Measurements from ENCODE around the gene SLC29A2.
A peak's percentile ranks its signal among the peaks of the same experiment; 100 is the strongest.
"Not testable (repeated sequence)": the region's sequence is repeated elsewhere in the genome, so short reads cannot be mapped to it uniquely, and the experiment has no call there.

Gene SLC29A2

DNA sequence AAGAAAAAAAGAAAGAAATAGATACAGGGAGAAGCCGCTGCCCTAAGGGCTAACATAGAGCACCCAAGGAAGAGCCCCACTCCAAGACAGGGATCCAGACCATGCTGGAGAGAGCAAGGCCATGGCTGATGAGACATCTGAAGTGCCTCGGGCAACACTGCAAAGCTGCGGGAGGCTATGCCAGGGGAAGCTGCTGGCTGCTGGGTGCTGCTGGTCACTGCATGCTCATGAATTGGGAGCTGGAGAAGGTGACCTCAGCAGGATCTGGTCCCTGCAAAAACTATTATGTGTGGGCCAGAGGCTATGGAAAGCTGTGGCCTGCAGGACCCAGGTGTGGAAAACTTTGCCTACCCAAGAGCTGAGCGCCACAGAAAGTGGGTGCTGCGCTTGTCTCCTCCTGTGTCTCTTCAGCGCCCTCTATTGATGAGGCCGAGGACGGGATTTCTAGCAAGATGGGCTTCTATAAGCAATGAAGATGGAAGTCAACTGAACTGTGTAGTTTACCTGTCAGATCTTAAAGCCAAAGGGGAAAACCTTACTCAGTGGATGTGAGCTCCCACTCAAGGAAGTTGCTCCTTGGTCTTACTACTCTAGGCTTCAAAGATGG, 17.3 kb upstream of the SLC29A2 start:
- no peak overlapping the region for H3K4me3 ChIP-seq (ENCODE audit: control insufficient read depth, low read depth, low read length)
- TF ChIP-seq, protein P1, sequence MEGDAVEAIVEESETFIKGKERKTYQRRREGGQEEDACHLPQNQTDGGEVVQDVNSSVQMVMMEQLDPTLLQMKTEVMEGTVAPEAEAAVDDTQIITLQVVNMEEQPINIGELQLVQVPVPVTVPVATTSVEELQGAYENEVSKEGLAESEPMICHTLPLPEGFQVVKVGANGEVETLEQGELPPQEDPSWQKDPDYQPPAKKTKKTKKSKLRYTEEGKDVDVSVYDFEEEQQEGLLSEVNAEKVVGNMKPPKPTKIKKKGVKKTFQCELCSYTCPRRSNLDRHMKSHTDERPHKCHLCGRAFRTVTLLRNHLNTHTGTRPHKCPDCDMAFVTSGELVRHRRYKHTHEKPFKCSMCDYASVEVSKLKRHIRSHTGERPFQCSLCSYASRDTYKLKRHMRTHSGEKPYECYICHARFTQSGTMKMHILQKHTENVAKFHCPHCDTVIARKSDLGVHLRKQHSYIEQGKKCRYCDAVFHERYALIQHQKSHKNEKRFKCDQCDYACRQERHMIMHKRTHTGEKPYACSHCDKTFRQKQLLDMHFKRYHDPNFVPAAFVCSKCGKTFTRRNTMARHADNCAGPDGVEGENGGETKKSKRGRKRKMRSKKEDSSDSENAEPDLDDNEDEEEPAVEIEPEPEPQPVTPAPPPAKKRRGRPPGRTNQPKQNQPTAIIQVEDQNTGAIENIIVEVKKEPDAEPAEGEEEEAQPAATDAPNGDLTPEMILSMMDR (IDR thresholded peaks at IDR 0.05; ENCODE audit: control insufficient read depth, insufficient read depth, low read depth, low read length, missing control alignments): peak; percentile 88
- no peak for DNase-seq (ENCODE audit: low read depth)

DNA sequence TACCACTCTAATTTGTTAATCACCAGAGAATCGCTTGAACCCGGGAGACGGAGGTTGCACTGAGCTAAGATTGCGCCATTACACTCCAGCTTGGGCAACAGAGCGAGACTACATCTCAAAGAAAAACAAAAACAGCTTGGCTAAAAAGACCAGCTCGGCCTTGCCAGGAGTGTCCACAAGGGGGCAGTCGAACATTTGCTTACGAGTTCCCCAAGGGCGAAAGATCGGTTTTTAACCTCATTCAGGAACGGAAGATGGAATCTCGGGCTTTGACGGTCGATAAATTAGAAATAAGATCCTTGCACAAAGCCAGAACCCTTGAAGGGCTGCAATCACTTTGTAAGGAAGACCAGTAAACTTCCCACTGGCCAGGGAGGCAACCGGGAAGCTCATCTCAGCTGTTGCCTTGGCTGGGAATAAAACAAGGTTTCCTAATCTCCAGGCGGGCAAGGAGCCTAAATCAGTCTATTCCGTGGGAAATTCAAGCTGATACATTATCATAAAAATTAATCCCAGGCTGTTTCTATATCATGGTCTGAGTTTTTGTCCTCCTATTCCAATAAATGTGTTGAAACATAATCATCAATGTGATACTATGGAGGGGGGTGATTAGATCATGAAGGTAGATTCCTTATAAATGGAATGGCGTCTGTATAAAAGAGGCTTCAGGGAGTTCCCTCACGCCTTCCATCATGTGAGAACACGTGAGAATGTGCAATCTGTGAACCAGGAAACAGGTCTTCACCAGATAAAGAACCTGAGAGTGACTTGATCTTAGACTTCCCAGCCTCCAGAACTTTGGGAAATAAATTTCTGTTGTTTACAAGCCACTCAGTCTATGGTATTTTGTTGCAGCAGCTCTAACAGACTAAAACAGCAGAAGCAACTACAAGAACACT, 14.9 kb upstream of the SLC29A2 start:
- H3K4me3 ChIP-seq (ENCODE audit: control insufficient read depth, low read depth, low read length): peak overlapping the region; percentile 6
- TF ChIP-seq, protein P1 (IDR thresholded peaks at IDR 0.05; ENCODE audit: control insufficient read depth, insufficient read depth, low read depth, low read length, missing control alignments): peak; percentile 94
- peak; percentile 66 for DNase-seq (ENCODE audit: low read depth)

DNA sequence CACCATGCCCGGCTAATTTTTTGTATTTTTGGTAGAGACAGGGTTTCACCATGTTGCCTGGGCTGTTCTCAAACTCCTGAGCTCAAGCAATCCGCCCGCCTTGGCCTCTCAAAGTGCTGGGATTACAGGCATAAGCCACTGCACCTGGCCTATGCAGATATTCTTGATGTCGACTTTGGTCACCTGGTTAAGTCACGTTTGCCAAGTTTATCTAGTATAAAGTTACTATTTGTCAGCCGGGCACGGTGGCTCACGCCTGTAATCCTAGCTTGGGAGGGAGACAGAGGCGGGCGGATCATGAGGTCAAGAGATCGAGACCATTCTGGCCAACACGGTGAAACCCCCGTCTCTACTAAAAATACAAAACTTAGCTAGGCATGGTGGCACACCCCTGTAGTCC, 12.8 kb upstream of the SLC29A2 start:
- DNase-seq (ENCODE audit: low read depth); H3K4me3 ChIP-seq (ENCODE audit: control insufficient read depth, low read depth, low read length): not testable (repeated sequence)

DNA sequence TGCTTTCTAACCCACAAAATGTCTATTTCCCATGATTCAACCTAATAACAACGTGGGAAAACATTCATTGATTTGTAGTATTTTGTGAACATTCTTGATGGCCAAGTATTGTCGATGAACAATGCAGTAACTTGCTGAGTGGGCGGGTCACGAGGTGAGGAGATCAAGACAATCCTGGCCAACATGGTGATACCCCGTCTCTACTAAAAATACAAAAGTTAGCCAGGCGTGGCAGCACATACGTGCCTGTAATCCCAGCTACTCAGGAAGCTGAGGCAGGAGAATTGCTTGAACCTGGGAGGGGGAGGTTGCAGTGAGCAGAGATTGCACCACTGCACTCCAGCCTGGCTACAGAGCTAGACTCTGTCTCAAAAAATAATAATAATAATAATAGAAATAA, 8.7 kb upstream of the SLC29A2 start:
- not testable (repeated sequence) for H3K4me3 ChIP-seq (ENCODE audit: control insufficient read depth, low read depth, low read length); DNase-seq (ENCODE audit: low read depth)

DNA sequence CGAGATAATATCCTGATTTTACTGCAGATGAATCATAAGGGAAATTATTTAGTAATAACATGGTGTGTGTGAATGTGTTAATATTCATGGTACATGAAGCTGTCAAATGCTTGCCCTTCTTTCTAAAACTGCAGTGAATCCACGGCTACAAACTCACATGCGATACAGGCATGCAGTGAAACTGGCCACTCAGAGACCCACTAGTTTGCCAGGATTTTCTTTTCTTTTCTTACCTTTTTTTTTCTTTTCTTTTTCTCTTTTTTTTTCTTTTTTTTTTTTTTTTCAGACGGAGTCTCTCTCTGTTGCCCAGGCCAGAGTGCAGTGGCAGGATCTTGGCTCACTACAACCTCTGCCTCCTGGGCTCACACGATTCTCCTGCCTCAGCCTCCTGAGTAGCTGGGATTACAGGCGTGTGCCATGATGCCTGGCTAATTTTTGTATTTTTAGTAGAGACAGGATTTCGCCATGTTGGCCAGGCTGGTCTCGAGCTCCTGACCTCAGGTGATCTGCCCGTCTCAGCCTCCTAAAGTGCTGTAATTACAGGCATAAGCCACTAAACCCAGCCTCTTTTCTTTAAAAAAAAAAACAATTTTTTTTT, 2.2 kb upstream of the SLC29A2 start:
- DNase-seq (ENCODE audit: low read depth): not testable (repeated sequence)

DNA sequence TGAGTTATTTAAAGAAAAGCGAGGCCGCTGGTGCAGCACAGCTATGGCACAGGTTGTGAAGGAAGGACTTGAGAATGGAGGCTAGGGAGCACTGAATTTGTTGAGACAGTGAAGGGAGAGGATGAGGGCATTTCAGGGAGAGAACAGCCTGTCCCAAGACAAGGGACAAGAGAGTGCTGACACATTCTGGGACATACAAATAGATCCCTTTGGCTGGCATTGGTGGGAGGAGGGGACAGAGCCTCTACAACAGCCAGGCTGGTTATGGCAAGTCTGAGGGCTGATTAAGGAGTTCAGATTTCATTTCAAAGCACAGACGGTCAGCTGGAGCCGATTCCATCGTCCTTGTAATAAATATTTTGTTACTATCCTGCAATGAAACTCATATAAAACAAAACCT, 1.7 kb upstream of the SLC29A2 start:
- TF ChIP-seq, protein P1 (IDR thresholded peaks at IDR 0.05; ENCODE audit: control insufficient read depth, insufficient read depth, low read depth, low read length, missing control alignments): no peak
- no peak overlapping the region for H3K4me3 ChIP-seq (ENCODE audit: control insufficient read depth, low read depth, low read length)
- no peak for DNase-seq (ENCODE audit: low read depth)

More for the DNA sequence above, 2.2 kb upstream of the SLC29A2 start:
- H3K4me3 ChIP-seq (ENCODE audit: control insufficient read depth, low read depth, low read length): not testable (repeated sequence)

DNA sequence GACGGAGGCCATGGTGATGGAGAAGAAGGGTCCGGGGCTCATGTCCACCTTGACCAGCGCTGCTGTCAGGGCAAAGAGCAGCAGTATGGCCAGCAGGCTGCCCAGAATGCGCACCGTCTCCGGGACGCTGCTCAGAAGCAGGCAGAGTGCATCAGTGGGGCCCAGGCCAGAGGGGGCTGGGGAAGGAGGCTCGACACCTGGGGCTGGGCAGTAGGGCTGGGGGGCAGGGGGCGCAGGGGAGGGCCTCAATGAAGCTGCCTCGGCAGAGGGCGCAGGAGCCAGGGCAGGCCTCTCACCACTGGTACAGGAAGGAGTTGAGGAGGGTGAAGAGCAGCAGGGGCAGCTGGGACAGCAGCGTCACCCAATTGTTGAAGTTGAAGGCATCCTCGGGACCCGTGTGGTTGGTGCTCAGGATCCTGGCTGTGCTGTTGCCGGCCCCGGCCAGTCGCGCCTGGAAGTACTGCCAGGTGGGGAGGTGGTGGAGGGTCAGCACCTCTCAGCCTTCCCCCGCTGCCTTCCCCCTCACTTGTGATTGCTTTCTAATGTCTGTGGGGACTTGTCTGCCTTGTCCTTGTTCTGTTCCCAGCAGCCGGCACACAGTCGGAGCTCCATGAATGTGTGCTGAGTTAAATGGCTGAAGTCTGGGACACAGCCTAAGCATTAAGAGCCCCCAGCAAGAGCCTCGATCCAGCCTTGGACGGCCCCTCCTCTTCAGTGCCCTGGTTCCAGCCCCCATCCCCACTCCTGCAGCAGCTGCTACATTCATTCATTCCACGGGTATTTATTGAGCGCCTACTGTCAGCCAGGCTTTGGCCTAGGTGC, 2.3 kb downstream of the SLC29A2 start:
- no peak overlapping the region for H3K4me3 ChIP-seq (ENCODE audit: control insufficient read depth, low read depth, low read length)
- no peak for DNase-seq (ENCODE audit: low read depth)
- TF ChIP-seq, protein P1 (IDR thresholded peaks at IDR 0.05; ENCODE audit: control insufficient read depth, insufficient read depth, low read depth, low read length, missing control alignments): no peak

Data from AG09309 (cell line).